Activated naive CD8-positive, alpha-beta T cell treated with anti-CD3 and anti-CD28 coated beads, Interleukin-2, amount 50 U/mL, for 24 hours (primary cell): ENCODE results near the gene CD151.

Experiments
- ATAC-seq: fragments of 150-1000 bp; cut with Tn5 transposase; one replicate; pipeline ENCODE4 v1.10.0; 2021
- DNase-seq: peaks from one replicate; pipeline ENCODE4 v3.0.0; 2021
- H3K27ac Mint-ChIP-seq: one replicate; pipeline ENCODE4 v1.8.0; 2021; ENCODE audit warnings: mild to moderate bottlenecking, mixed read lengths
- H3K27me3 Mint-ChIP-seq: one replicate; pipeline ENCODE4 v1.8.0; 2021; ENCODE audit warnings: mixed read lengths
- H3K36me3 Mint-ChIP-seq: one replicate; pipeline ENCODE4 v1.8.0; 2021; ENCODE audit warnings: low read depth, mixed read lengths
- H3K4me1 Mint-ChIP-seq: one replicate; pipeline ENCODE4 v1.8.0; 2021; ENCODE audit warnings: mixed read lengths
- H3K4me3 Mint-ChIP-seq: one replicate; pipeline ENCODE4 v1.8.0; 2021; ENCODE audit warnings: mild to moderate bottlenecking, moderate library complexity, mixed read lengths
- H3K9me3 Mint-ChIP-seq: one replicate; pipeline ENCODE4 v1.8.0; 2021; ENCODE audit warnings: mixed read lengths

CD151 gene

GRCh38 chr11:827146-827896 is 5.4 kb upstream of the CD151 start:
- ATAC-seq: peak; percentile 3
- Mint-ChIP-seq H3K27me3 (peaks cover 39% of the 10 kb centered on the region), H3K4me3 (peak overlapping the region; percentile 50), H3K36me3 (no peaks in the 10 kb centered on the region), H3K4me1 (peaks cover 23% of the 10 kb centered on the region), H3K27ac (no peak overlapping the region), H3K9me3 (no peaks in the 10 kb centered on the region)
- DNase-seq: no peak

DNA sequence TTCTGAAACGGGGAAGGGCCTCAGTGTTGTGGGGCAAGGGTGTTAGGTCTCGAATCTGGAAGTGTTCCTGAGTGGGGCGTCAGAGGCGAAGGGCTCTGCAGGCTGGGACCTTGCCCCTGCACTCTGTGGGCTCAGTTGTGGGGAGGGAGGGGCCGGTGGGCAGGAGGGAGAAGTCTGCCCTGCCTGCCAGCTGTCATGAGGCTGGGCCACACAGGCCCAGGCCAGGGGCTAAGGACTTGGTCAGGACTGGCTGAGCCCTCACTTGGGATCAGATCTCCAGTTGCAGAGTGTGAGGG is 4.9 kb upstream of the CD151 start, which contains the start of gene CRACR2B:
Gene CRACR2B, plus strand, starts transcription at position 23 of the 296 bp plus-strand sequence. CDS start 689 bp downstream, outside the sequence.
- DNase-seq: no peak
- no peak within 1 kb of the TSS for H3K27ac Mint-ChIP-seq
- no peaks in the 10 kb centered on the region for H3K36me3 Mint-ChIP-seq
- H3K27me3 Mint-ChIP-seq: peaks cover 39% of the 10 kb centered on the region
- H3K4me1 Mint-ChIP-seq: peaks cover 23% of the 10 kb centered on the region
- H3K4me3 Mint-ChIP-seq: peak within 1 kb of the TSS; percentile 64
- ATAC-seq: no peak
- no peaks in the 10 kb centered on the region for H3K9me3 Mint-ChIP-seq

DNA sequence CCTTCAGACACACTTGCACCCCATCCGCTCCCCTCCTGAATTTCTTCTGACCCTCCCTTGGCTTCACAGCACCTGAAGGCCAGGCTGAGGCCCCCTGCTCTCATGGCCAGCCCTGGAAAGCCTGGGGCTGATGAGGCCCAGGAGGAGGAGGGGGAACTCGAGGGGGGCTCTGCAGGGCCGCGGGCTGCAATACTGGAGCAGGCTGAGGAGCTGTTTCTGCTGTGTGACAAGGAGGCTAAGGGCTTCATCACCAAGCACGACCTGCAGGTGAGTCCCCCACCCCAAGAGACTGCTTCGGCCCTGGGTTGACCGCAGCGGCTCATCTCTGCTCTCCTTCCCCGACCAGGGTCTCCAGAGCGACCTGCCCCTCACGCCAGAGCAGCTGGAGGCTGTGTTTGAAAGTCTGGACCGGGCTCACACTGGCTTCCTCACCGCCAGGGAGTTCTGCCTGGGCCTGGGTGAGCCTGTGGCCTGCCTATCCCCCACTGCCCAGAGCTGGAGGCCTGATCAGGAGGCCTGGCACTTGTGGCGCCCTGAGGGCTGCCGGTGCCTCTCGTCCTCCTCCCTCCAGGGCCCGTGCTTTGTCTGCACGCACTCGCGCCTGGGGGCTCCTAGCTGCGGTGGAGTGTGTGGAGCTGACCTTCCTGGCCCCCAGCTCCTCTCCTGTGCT is 4.1 kb upstream of the CD151 start:
- Mint-ChIP-seq H3K27ac (no peak overlapping the region), H3K27me3 (peaks cover 39% of the 10 kb centered on the region), H3K4me3 (no peak overlapping the region), H3K9me3 (no peaks in the 10 kb centered on the region), H3K36me3 (no peaks in the 10 kb centered on the region), H3K4me1 (peaks cover 23% of the 10 kb centered on the region)
- DNase-seq: no peak
- no peak for ATAC-seq

- H3K27me3 Mint-ChIP-seq: peaks cover 39% of the 10 kb centered on the region
- DNase-seq (no peak), ATAC-seq (no peak)
- H3K4me3 Mint-ChIP-seq: peak overlapping the region; percentile 14
- H3K4me1 Mint-ChIP-seq: peaks cover 29% of the 10 kb centered on the region
- H3K9me3 Mint-ChIP-seq: no peaks in the 10 kb centered on the region
- no peak overlapping the region for H3K27ac Mint-ChIP-seq
- no peaks in the 10 kb centered on the region for H3K36me3 Mint-ChIP-seq
These were observed 3.4 kb upstream of the CD151 start for GRCh38 chr11:829176-829846.

GRCh38 chr11:829847-830294 is 2.9 kb upstream of the CD151 start:
- H3K36me3 Mint-ChIP-seq: no peaks in the 10 kb centered on the region
- H3K27ac Mint-ChIP-seq: no peak overlapping the region
- H3K4me3 Mint-ChIP-seq: peak overlapping the region; percentile 14
- no peaks in the 10 kb centered on the region for H3K9me3 Mint-ChIP-seq
- H3K4me1 Mint-ChIP-seq: peaks cover 32% of the 10 kb centered on the region
- ATAC-seq: no peak
- no peak for DNase-seq
- peaks cover 39% of the 10 kb centered on the region for H3K27me3 Mint-ChIP-seq

DNA sequence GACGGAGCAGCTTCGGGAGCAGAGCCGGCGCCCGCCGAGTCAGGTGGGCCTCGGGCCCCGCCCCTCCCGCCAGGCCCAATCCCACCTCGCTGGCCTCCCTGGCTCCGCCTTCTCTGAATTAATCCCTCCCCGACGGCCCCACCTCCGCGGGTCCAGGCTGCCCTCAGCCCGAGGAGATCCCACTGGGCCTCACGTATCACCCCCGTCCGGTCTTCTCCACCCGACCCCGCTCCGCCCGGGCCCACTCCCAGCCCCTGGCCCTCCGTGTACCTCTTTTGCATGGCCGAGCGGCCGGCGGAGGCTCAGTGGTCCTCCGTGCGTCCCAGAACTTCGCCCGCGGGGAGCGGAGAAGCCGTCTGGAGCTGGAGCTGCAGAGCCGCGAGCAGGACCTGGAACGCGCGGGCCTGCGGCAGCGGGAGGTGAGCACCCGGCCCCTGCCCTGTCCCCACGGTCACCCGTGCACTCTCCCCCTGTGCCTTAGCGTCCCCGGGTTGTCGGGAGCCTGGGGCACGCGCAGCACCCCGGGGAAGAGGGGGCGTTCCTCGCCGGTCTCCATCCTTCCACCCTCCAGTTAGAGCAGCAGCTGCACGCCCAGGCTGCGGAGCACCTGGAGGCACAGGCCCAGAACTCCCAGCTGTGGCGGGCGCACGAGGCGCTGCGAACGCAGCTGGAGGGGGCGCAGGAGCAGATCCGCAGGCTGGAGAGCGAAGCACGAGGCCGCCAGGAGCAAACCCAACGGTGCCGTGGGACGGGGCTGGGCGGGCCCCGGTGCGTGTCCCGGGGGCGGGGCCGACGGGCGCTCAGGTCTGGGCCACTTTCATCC is 2.2 kb upstream of the CD151 start:
- ATAC-seq (peak; percentile 50), DNase-seq (peak; percentile 77)
- Mint-ChIP-seq H3K36me3 (no peaks in the 10 kb centered on the region), H3K27ac (no peak overlapping the region), H3K4me1 (peaks cover 37% of the 10 kb centered on the region), H3K27me3 (peaks cover 39% of the 10 kb centered on the region), H3K4me3 (peak overlapping the region; percentile 14), H3K9me3 (no peaks in the 10 kb centered on the region)

GRCh38 chr11:831118-831864 is 1.5 kb upstream of the CD151 start:
- Mint-ChIP-seq H3K4me3 (no peak overlapping the region), H3K27ac (no peak overlapping the region), H3K4me1 (peaks cover 36% of the 10 kb centered on the region), H3K9me3 (no peaks in the 10 kb centered on the region), H3K27me3 (peaks cover 39% of the 10 kb centered on the region), H3K36me3 (no peaks in the 10 kb centered on the region)
- DNase-seq (no peak), ATAC-seq (no peak)

DNA sequence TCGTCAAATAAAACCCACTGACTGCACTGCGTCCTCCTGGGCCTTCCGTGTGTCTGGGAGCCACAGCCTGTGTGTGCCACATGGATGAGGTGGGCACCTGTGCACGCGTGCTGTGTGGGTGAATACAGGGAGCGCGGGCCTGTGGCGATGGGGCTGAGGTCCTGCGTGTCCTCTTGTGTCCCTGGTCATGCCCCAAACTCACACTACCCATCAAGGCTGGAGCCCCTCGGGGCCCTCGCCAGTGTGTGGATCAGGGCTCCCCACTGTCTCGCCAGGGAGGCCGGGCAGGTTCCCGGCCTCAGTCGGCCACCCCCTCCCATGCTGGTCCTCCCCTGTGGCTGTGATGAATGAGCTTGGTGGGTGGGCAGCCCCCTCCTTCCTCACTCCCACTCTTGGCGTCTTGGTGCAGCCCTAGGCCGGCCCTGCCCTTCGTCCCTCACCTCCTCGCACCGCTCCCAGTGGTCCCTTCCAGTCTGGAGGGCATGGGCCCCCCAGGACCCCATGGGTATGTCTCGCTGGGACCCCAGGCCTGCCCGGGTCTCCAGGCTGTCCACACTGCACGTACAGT is 707 bp upstream of the CD151 start:
- Mint-ChIP-seq H3K27ac (no peak overlapping the region), H3K27me3 (peaks cover 35% of the 10 kb centered on the region), H3K4me1 (peaks cover 32% of the 10 kb centered on the region), H3K9me3 (no peaks in the 10 kb centered on the region), H3K36me3 (no peaks in the 10 kb centered on the region), H3K4me3 (no peak overlapping the region)
- ATAC-seq (no peak), DNase-seq (no peak)

- peak; percentile 60 for DNase-seq
- H3K27ac Mint-ChIP-seq: no peak overlapping the region
These were observed 501 bp downstream of the CD151 start for GRCh38 chr11:833114-833791.

DNA sequence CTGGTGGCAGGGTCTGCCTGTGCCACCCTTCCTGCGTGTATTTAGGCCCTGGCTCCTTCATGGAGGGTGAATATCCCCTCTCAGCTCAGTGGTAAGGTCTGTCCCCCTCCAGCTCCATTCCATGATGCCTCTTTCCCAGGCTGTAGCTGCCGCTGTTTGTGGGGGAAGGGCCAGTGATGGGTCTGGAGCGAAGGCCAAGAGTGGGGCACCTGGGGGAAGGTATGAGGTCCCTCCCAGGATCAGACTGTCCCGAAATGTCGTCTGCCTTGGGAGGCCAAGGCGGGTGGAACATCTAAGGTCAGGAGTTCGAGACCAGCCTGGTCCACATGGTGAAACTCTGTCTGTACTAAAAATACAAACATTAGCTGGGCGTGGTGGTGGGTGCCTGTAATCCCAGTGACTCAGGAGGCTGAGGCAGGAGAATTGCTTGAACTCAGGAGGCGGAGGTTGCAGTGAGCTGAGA is 1.1 kb downstream of the CD151 start:
- H3K9me3 Mint-ChIP-seq: no peaks in the 10 kb centered on the region
- H3K4me3 Mint-ChIP-seq: peak overlapping the region; percentile 76
- H3K4me1 Mint-ChIP-seq: peaks cover 21% of the 10 kb centered on the region
- peaks cover 20% of the 10 kb centered on the region for H3K27me3 Mint-ChIP-seq
- DNase-seq: no peak
- peak overlapping the region; percentile 56 for H3K27ac Mint-ChIP-seq
- peaks cover 3% of the 10 kb centered on the region for H3K36me3 Mint-ChIP-seq
- ATAC-seq: no peak

More at GRCh38 chr11:833114-833791, 501 bp downstream of the CD151 start:
- H3K4me1 Mint-ChIP-seq: peaks cover 23% of the 10 kb centered on the region
- peak overlapping the region; percentile 76 for H3K4me3 Mint-ChIP-seq
- H3K9me3 Mint-ChIP-seq: no peaks in the 10 kb centered on the region
- peaks cover 26% of the 10 kb centered on the region for H3K27me3 Mint-ChIP-seq
- H3K36me3 Mint-ChIP-seq: no peaks in the 10 kb centered on the region
- peak; percentile 39 for ATAC-seq

- Mint-ChIP-seq H3K4me1 (peaks cover 17% of the 10 kb centered on the region), H3K27me3 (peaks cover 12% of the 10 kb centered on the region), H3K27ac (peak overlapping the region; percentile 56), H3K9me3 (no peaks in the 10 kb centered on the region), H3K4me3 (peak overlapping the region; percentile 76), H3K36me3 (peaks cover 3% of the 10 kb centered on the region)
- ATAC-seq (no peak), DNase-seq (no peak)
These were observed 1.9 kb downstream of the CD151 start for GRCh38 chr11:834371-835316.

- Mint-ChIP-seq H3K4me1 (peaks cover 28% of the 10 kb centered on the region), H3K27me3 (peaks cover 4% of the 10 kb centered on the region), H3K27ac (no peak overlapping the region), H3K4me3 (no peak overlapping the region), H3K36me3 (peaks cover 12% of the 10 kb centered on the region), H3K9me3 (no peaks in the 10 kb centered on the region)
- DNase-seq: no peak
- no peak for ATAC-seq
These were observed 3.5 kb downstream of the CD151 start for GRCh38 chr11:836274-836673.
